CD14-positive monocyte (primary cell): ENCODE results near the gene RPS21. TPM values are rescaled to one million over a fixed set of nuclear protein-coding genes. Genes with fewer than 3 reads are reported as not detected.

ENCODE experiments used
- DNase-seq, 3 donors: peaks; one replicate each; pipeline ENCODE4 v3.0.0-alpha.2; 2011 to 2022
- H2AFZ ChIP-seq: 2 replicates; pipeline ENCODE4 v1.6.0; 2012; ENCODE audit warnings: mild to moderate bottlenecking, low read depth, low read length, inconsistent platforms; ENCODE audit not compliant: insufficient read depth, poor library complexity, severe bottlenecking
- H3K27ac ChIP-seq, 2 donors: 1 replicate in 1 of 2; 2 replicates in 1 of 2; pipeline ENCODE4 v1.5.1; 2012 to 2013; ENCODE audit warnings: low read length in 2 of 2, control low read depth in 1 of 2, inconsistent platforms in 1 of 2, low read depth in 1 of 2, mild to moderate bottlenecking in 1 of 2
- H3K27me3 ChIP-seq, 2 donors: one replicate each; pipeline versions ENCODE4 v1.6.0 to v1.6.1; 2011 to 2013; ENCODE audit warnings: low read length in 2 of 2; ENCODE audit not compliant: control insufficient read depth in 2 of 2, insufficient read depth in 2 of 2
- H3K36me3 ChIP-seq, 2 donors: replicated peaks in 1 of 2; 1 replicate in 1 of 2; 2 replicates in 1 of 2; pipeline versions ENCODE4 v1.5.1 to v1.6.1; 2012 to 2013; ENCODE audit warnings: low read length in 2 of 2, control low read depth in 1 of 2, inconsistent platforms in 1 of 2, mild to moderate bottlenecking in 1 of 2; ENCODE audit not compliant: insufficient read depth in 2 of 2, control insufficient read depth in 1 of 2
- H3K4me1 ChIP-seq, 2 donors: 1 replicate in 1 of 2; 2 replicates in 1 of 2; pipeline versions ENCODE4 v1.5.1 to v1.6.1; 2012 to 2013; ENCODE audit warnings: low read length in 2 of 2, control low read depth in 1 of 2, inconsistent platforms in 1 of 2, mild to moderate bottlenecking in 1 of 2, moderate library complexity in 1 of 2; ENCODE audit not compliant: insufficient read depth in 2 of 2, control insufficient read depth in 1 of 2
- H3K4me2 ChIP-seq: replicated peaks from 2 replicates; pipeline ENCODE3; 2012; ENCODE audit warnings: low read length, moderate library complexity, mild to moderate bottlenecking; ENCODE audit not compliant: poor library complexity, severe bottlenecking; ENCODE audit errors: extremely low read depth
- H3K4me3 ChIP-seq, 3 experiments: fragments of 200-600 bp in 1 of 3; sonication (generic) in 1 of 3; replicated peaks in 1 of 3; 1 replicate in 2 of 3; 2 replicates in 1 of 3; pipeline ENCODE4 v1.5.1; 2011 to 2013; ENCODE audit warnings: low read length in 3 of 3, mild to moderate bottlenecking in 3 of 3, control low read depth in 2 of 3, low read depth in 2 of 3, inconsistent platforms in 1 of 3, moderate library complexity in 1 of 3
- H3K79me2 ChIP-seq: 2 replicates; pipeline ENCODE4 v1.6.0; 2012; ENCODE audit warnings: mild to moderate bottlenecking, control low read depth, inconsistent platforms, low read length, moderate library complexity; ENCODE audit not compliant: insufficient read depth
- H3K9ac ChIP-seq: 2 replicates; pipeline ENCODE4 v1.6.0; 2017; ENCODE audit warnings: low read length, mild to moderate bottlenecking; ENCODE audit not compliant: insufficient read depth, poor library complexity, severe bottlenecking
- H3K9me3 ChIP-seq, 2 donors: replicated peaks in 1 of 2; 1 replicate in 1 of 2; 2 replicates in 1 of 2; pipeline versions ENCODE4 v1.5.1 to v1.6.1; 2012 to 2013; ENCODE audit warnings: low read length in 2 of 2, control low read depth in 1 of 2; ENCODE audit not compliant: control insufficient read depth in 1 of 2, insufficient read depth in 1 of 2
- H4K20me1 ChIP-seq: 2 replicates; pipeline ENCODE4 v1.6.0; 2012; ENCODE audit warnings: mild to moderate bottlenecking, low read length, control low read depth, moderate library complexity; ENCODE audit not compliant: insufficient read depth
- H3K27ac Mint-ChIP-seq, 7 donors: one replicate each; pipeline ENCODE4 v1.8.0; 2020; ENCODE audit warnings: mild to moderate bottlenecking in 7 of 7, mixed read lengths in 7 of 7, moderate library complexity in 6 of 7, inconsistent platforms in 2 of 7
- H3K27me3 Mint-ChIP-seq, 3 donors: one replicate each; pipeline ENCODE4 v1.8.0; 2021 to 2022; ENCODE audit warnings: low read depth in 3 of 3, mild to moderate bottlenecking in 3 of 3, mixed read lengths in 3 of 3, moderate library complexity in 3 of 3, inconsistent platforms in 1 of 3
- H3K36me3 Mint-ChIP-seq, 2 donors: one replicate each; pipeline ENCODE4 v1.8.0; 2020; ENCODE audit warnings: mixed read lengths in 2 of 2, inconsistent platforms in 1 of 2, mild to moderate bottlenecking in 1 of 2
- H3K4me1 Mint-ChIP-seq: one replicate; pipeline ENCODE4 v1.8.0; 2020; ENCODE audit warnings: mild to moderate bottlenecking, mixed read lengths
- H3K4me3 Mint-ChIP-seq, 2 donors: one replicate each; pipeline ENCODE4 v1.8.0; 2020; ENCODE audit warnings: mild to moderate bottlenecking in 2 of 2, mixed read lengths in 2 of 2, moderate library complexity in 1 of 2
- H3K9me3 Mint-ChIP-seq, 7 donors: one replicate each; pipeline ENCODE4 v1.8.0; 2020 to 2022; ENCODE audit warnings: mixed read lengths in 7 of 7, mild to moderate bottlenecking in 6 of 7, moderate library complexity in 6 of 7, inconsistent platforms in 2 of 7
- WGBS: methylation state at CpG from one replicate; pipeline ENCODE4 v1.1.5; 2013; ENCODE audit warnings: missing lambda C conversion rate; ENCODE audit not compliant: insufficient coverage; 5-methylcytosine and 5-hydroxymethylcytosine counted together
- intact Hi-C, 2 donors: fragments of 100-400 bp; cut with micrococcal nuclease; formaldehyde crosslinking; loops; one replicate each; pipeline versions ENCODE4 v1.15.0 to v1.15.1; 2023
- polyA plus RNA-seq, 3 donors: library from polyadenylated mRNA; depleted of rRNA in 1 of 3; unstranded in 2 of 3; stranded (reverse) in 1 of 3; fragments of 300-500 nt in 2 of 3; fragments of >200 nt in 1 of 3; fragmentation: Illumina TruSeq in 2 of 3; gene quantifications; 1 replicate in 2 of 3; 2 replicates in 1 of 3; pipeline ENCODE4 v1.2.3, GENCODE V29; 2012 to 2021
- TF ChIP-seq, protein P1 (sequence below): fragments of 200-600 bp; IDR thresholded peaks from one replicate; pipeline ENCODE4 v1.8.0; 2022; ENCODE audit warnings: antibody characterized with exemption, mild to moderate bottlenecking

The RPS21 gene
- polyA plus RNA-seq, 3 donors: 799 to 6,263 (median 968) TPM

DNA sequence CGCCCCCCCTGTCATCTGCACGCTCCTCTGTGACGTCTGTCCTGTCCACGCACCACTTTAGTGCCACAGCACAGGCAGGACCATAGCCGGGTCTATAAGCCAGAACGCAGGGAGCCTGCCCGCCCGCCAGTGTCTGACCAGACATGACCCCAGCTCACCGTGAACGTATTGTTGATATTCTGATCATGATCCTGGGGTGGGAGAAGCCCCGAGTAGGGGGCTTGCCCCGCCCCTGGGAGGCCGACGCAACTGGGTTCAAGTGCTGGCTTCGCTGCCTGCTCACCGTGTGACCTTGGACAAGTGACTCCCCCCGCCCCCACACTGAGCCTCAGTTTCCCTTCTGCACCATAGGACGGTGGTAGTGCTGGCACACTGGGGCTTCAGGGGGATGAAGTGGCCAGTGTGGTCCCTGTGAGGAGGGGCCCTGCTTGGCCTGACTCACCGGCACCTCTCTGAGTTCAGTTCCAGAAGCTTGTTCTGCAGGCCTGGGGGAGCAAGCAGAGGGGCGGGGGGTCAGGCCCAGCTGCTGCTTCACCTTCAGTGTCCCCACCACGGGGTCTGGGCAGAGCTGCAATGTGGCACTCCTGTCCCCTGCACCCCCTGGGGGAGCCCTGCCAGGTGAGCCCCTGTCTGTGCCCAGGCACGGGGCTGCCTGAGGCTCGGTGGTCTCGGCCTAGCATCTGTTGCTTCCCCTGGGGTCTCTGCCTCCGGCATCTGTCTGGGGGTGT is 31.2 kb downstream of the RPS21 start:
- Mint-ChIP-seq H3K27me3 (peaks cover 0 to 8% (median 2%) of the 10 kb centered on the region in 3 donors), H3K36me3 (no peaks in the 10 kb centered on the region), H3K27ac (no peak overlapping the region), H3K4me3 (no peak overlapping the region), H3K9me3 (peaks cover 0 to 4% (median 0%) of the 10 kb centered on the region in 7 donors), H3K4me1 (no peaks in the 10 kb centered on the region)
- Histone ChIP-seq H2AFZ (no peak overlapping the region), H3K36me3 (no peaks in the 10 kb centered on the region), H4K20me1 (no peaks in the 10 kb centered on the region), H3K4me1 (no peaks in the 10 kb centered on the region), H3K27ac (no peak overlapping the region), H3K79me2 (no peaks in the 10 kb centered on the region), H3K27me3 (no peaks in the 10 kb centered on the region), H3K9me3 (peaks cover 0 to 5% of the 10 kb centered on the region in 2 donors), H3K4me3 (no peak overlapping the region), H3K4me2 (no peak overlapping the region), H3K9ac (no peak overlapping the region)
- TF ChIP-seq, protein P1, sequence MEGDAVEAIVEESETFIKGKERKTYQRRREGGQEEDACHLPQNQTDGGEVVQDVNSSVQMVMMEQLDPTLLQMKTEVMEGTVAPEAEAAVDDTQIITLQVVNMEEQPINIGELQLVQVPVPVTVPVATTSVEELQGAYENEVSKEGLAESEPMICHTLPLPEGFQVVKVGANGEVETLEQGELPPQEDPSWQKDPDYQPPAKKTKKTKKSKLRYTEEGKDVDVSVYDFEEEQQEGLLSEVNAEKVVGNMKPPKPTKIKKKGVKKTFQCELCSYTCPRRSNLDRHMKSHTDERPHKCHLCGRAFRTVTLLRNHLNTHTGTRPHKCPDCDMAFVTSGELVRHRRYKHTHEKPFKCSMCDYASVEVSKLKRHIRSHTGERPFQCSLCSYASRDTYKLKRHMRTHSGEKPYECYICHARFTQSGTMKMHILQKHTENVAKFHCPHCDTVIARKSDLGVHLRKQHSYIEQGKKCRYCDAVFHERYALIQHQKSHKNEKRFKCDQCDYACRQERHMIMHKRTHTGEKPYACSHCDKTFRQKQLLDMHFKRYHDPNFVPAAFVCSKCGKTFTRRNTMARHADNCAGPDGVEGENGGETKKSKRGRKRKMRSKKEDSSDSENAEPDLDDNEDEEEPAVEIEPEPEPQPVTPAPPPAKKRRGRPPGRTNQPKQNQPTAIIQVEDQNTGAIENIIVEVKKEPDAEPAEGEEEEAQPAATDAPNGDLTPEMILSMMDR: no peak
- no peak for DNase-seq
- WGBS: 93% methylated on average over 22 of the region's 25 CpGs
- intact Hi-C loops: no loop called here

DNA sequence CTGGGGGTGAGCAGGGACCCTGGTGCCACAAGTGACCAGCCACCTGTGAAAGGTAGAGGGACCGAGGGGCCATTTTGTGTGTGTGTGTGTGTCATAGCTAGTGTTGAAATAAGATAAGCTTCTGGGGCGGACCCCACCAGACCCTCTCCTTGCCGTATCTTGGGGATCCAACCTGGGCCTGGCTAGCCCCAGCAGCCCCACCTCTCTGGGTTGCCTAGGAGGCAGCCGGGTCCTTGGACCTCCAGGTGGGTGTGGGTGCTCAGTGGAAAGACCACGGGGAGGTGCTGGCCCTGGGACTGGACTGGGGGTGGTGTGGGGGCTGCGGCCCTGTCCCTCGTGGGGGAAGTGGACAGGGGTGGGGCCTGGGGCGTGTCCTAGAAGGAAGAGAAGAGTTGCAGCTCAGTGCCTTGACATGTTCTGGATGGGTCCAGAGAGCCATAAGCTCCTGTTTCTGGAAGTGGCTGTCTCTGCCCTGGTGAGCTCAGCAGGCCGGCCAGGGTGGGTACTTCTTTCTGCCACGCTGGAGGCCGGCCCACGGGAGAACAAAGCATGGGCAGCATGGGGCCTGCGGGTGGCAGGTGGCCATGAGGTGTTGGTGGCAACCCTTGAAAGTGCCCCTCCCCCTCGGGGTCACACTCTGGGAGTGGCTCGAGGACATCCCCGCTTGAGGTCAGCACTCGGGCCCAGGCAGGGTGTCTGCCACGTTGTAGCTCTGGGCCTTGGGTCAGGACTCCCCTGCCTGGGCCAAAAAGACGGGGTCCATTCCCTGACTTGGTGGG is 32.0 kb downstream of the RPS21 start:
- Histone ChIP-seq H3K9me3 (peaks cover 0 to 5% of the 10 kb centered on the region in 2 donors), H3K27me3 (no peaks in the 10 kb centered on the region), H3K79me2 (no peaks in the 10 kb centered on the region), H3K4me2 (no peak overlapping the region), H3K36me3 (no peaks in the 10 kb centered on the region), H4K20me1 (no peaks in the 10 kb centered on the region), H3K27ac (no peak overlapping the region), H2AFZ (no peak overlapping the region), H3K4me1 (no peaks in the 10 kb centered on the region), H3K4me3 (no peak overlapping the region), H3K9ac (no peak overlapping the region)
- no peaks in the 10 kb centered on the region for H3K4me1 Mint-ChIP-seq
- 88% methylated on average over 17 of the region's 19 CpGs for WGBS
- no peak overlapping the region for H3K4me3 Mint-ChIP-seq
- H3K9me3 Mint-ChIP-seq: peaks cover 0 to 4% (median 0%) of the 10 kb centered on the region in 7 donors
- TF ChIP-seq, protein P1: no peak
- no peak overlapping the region for H3K27ac Mint-ChIP-seq
- H3K36me3 Mint-ChIP-seq: no peaks in the 10 kb centered on the region
- H3K27me3 Mint-ChIP-seq: peaks cover 2 to 11% (median 2%) of the 10 kb centered on the region in 3 donors
- DNase-seq: no peak
- intact Hi-C loops: no loop called here
